Sigmoid colon (tissue), 7 donors: Measurements from ENCODE around the gene TTC31. TPM values are rescaled to one million over a fixed set of nuclear protein-coding genes. Genes with fewer than 3 reads are reported as not detected.

Source experiments
- DNase-seq: peaks from one replicate; pipeline ENCODE4 v3.0.0-alpha.2; 2019
- H3K27ac ChIP-seq, 4 donors: fragments of 200-600 bp; sonication (generic); one replicate each; pipeline ENCODE4 v1.5.1; 2016 to 2019; ENCODE audit warnings: mild to moderate bottlenecking in 1 of 4
- H3K27me3 ChIP-seq, 3 donors: fragments of 200-600 bp; sonication (generic); one replicate each; pipeline ENCODE4 v1.5.1; 2019; ENCODE audit warnings: mild to moderate bottlenecking in 1 of 3
- H3K36me3 ChIP-seq, 4 donors: fragments of 200-600 bp; sonication (generic); one replicate each; pipeline ENCODE4 v1.5.1; 2016 to 2019
- H3K4me1 ChIP-seq, 4 donors: fragments of 200-600 bp; sonication (generic); one replicate each; pipeline ENCODE4 v1.5.1; 2017 to 2019
- H3K4me3 ChIP-seq, 4 donors: fragments of 200-600 bp; sonication (generic); one replicate each; pipeline ENCODE4 v1.5.1; 2017 to 2019; ENCODE audit warnings: mild to moderate bottlenecking in 2 of 4, moderate library complexity in 1 of 4
- H3K9me3 ChIP-seq, 4 donors: fragments of 200-600 bp in 3 of 4; sonication (generic) in 3 of 4; one replicate each; pipeline versions ENCODE4 v1.5.1 to v1.6.1; 2013 to 2019
- EP300 ChIP-seq, 4 donors: sonication (generic); formaldehyde crosslinking; IDR thresholded peaks; one replicate each; pipeline ENCODE4 v1.6.1; 2017; ENCODE audit warnings: antibody characterized with exemption in 4 of 4
- POLR2A ChIP-seq, 2 donors: fragments of 450-650 bp; IDR thresholded peaks; one replicate each; pipeline ENCODE4 v1.6.1; 2016; ENCODE audit warnings: antibody characterized with exemption in 2 of 2, mild to moderate bottlenecking in 2 of 2, moderate library complexity in 2 of 2
- POLR2AphosphoS5 ChIP-seq, 4 donors: sonication (generic); formaldehyde crosslinking; IDR thresholded peaks; one replicate each; pipeline ENCODE4 v1.6.1; 2017; ENCODE audit warnings: antibody characterized with exemption in 4 of 4
- WGBS, 2 donors: extraction: QIAGEN DNeasy Blood & Tissue Kit; methylation state at CpG; one replicate each; pipeline ENCODE4 v1.1.7; 2013; 5-methylcytosine and 5-hydroxymethylcytosine counted together
- intact Hi-C: fragments of 100-400 bp; cut with DNase I; formaldehyde crosslinking; loops from one replicate; pipeline ENCODE4 v1.15.1; 2023
- polyA plus RNA-seq, 3 donors: library from polyadenylated mRNA; stranded (reverse); fragments of 200-250 nt; gene quantifications; one replicate each; pipeline ENCODE4 v1.2.3, GENCODE V29; 2013
- total RNA-seq, 4 donors: library from RNA; depleted of rRNA; stranded (reverse); fragments of >200 nt; gene quantifications; one replicate each; pipeline ENCODE4 v1.1.0, GENCODE V29; 2016
- TF ChIP-seq, protein P1 (sequence below), 4 experiments: fragments of 450-650 bp in 3 of 4; fragments of 200-600 bp in 1 of 4; IDR thresholded peaks; one replicate each; pipeline ENCODE4 v1.5.1; 2016 to 2019; ENCODE audit warnings: antibody characterized with exemption in 4 of 4, mild to moderate bottlenecking in 3 of 4, moderate library complexity in 2 of 4
- donor health status: healthy with polysubstance abuse.
- donor health status: Bipolar disorder and iron deficiency.
- donor health status: healthy.

Gene TTC31
- total and polyA plus RNA-seq, 7 donors, result 12.7 to 29.6 (median 22.4) TPM

DNA sequence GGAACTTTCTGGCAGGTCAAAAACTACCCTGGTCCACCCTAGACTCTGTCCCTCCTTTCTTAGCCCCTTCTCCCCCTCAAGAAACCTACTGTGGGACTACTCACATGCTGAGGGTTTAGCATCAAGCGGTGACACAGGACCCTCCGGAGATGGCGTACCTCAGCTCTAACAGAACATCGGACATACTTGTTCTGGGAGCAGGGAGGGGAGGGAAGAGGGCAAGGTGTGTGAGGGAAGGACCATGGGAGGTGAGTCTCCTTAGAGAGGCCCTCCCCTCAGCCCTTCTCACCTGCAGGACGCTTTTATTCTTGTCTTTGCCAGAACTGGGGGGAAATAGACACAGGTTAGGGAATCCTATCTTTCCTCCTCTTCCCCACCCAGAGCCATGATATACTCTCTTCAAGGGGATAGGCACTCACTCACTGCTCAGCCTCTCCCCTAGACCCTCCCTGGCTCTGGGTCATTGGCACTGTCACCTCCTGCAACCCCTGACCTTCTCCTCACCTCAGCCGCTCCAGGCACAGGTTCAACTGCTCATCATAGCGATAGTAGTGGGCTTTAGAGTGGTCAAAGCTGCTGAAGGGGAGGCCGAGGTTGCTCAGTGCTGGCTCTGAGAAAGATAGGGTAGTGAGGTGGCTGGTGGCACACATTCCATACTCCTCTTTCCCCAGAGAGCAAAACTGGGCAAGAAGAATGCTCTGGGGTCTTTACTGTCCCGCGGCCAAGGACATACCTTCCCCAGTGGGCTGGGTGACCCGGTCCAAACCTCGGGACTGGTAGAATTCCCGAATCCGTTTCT, 22.8 kb downstream of the TTC31 start:
- 92 to 96% methylated on average over 14 of the region's 14 CpGs for whole genome bisulfite sequencing, 2 donors
- H3K27me3 ChIP-seq, result peaks cover 22 to 75% (median 32%) of the 10 kb centered on the region in 3 donors

GRCh38 chr2:74507145-74507925, 24.5 kb downstream of the TTC31 start, which contains the start of gene PCGF1:
Gene PCGF1, minus strand, starts transcription at chr2:74507695. Its CDS starts 27 bp downstream, at chr2:74507668.
- peak; percentile 99 for DNase-seq
- peak within 1 kb of the TSS; percentile 60 to 87 (median 76) for H3K4me3 ChIP-seq
- no peaks in the 10 kb centered on the region for H3K9me3 ChIP-seq
- intact Hi-C loops, result loop anchor here (1.0 kb wide), 3 partner anchors 22 to 47 kb away; partner anchors contain the start of genes AUP1, DOK1, HTRA2 and TTC31
- peak within 1 kb of the TSS; percentile 96 to 99 (median 97) for H3K27ac ChIP-seq
- peaks cover 0 to 46% (median 37%) of the 10 kb centered on the region in 4 donors for H3K4me1 ChIP-seq
- H3K36me3 ChIP-seq, result peaks cover 0 to 20% (median 12%) of the 10 kb centered on the region in 4 donors
- peaks cover 6 to 75% (median 34%) of the 10 kb centered on the region in 3 donors for H3K27me3 ChIP-seq
- TF ChIP-seq POLR2AphosphoS5 (IDR thresholded peaks at IDR 0.05), result peak; percentile 51 to 85 (median 70)
- TF ChIP-seq, protein P1, sequence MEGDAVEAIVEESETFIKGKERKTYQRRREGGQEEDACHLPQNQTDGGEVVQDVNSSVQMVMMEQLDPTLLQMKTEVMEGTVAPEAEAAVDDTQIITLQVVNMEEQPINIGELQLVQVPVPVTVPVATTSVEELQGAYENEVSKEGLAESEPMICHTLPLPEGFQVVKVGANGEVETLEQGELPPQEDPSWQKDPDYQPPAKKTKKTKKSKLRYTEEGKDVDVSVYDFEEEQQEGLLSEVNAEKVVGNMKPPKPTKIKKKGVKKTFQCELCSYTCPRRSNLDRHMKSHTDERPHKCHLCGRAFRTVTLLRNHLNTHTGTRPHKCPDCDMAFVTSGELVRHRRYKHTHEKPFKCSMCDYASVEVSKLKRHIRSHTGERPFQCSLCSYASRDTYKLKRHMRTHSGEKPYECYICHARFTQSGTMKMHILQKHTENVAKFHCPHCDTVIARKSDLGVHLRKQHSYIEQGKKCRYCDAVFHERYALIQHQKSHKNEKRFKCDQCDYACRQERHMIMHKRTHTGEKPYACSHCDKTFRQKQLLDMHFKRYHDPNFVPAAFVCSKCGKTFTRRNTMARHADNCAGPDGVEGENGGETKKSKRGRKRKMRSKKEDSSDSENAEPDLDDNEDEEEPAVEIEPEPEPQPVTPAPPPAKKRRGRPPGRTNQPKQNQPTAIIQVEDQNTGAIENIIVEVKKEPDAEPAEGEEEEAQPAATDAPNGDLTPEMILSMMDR (IDR thresholded peaks at IDR 0.05), result peak in 2 of 4 experiments; percentile 12 to 17
- TF ChIP-seq POLR2A (IDR thresholded peaks at IDR 0.05), result no peak
- 0 to 1% methylated on average over 56 of the region's 56 CpGs for WGBS, 2 donors

More for the DNA sequence above, 22.8 kb downstream of the TTC31 start:
- no peak for TF ChIP-seq POLR2AphosphoS5 (IDR thresholded peaks at IDR 0.05)
- no peak for DNase-seq
- peaks cover 0 to 49% (median 40%) of the 10 kb centered on the region in 4 donors for H3K4me1 ChIP-seq
- intact Hi-C loops, result no loop called here
- no peaks in the 10 kb centered on the region for H3K9me3 ChIP-seq
- H3K36me3 ChIP-seq, result peaks cover 0 to 20% (median 12%) of the 10 kb centered on the region in 4 donors
- no peak overlapping the region for H3K4me3 ChIP-seq
- H3K27ac ChIP-seq, result no peak overlapping the region

GRCh38 chr2:74507926-74508520, 25.1 kb downstream of the TTC31 start:
- intact Hi-C loops, result loop anchor here (1.0 kb wide), 3 partner anchors 21 to 46 kb away; partner anchors contain the start of genes AUP1, DOK1, HTRA2 and TTC31
- H3K4me3 ChIP-seq, result peak overlapping the region; percentile 60 to 87 (median 76)
- 7 to 10% methylated on average over 38 of the region's 38 CpGs for WGBS, 2 donors
- H3K4me1 ChIP-seq, result peaks cover 0 to 39% (median 30%) of the 10 kb centered on the region in 4 donors
- H3K36me3 ChIP-seq, result peaks cover 0 to 20% (median 12%) of the 10 kb centered on the region in 4 donors
- H3K27me3 ChIP-seq, result peaks cover 6 to 75% (median 34%) of the 10 kb centered on the region in 3 donors
- DNase-seq, result no peak
- H3K27ac ChIP-seq, result peak overlapping the region; percentile 96 to 99 (median 97)
- no peaks in the 10 kb centered on the region for H3K9me3 ChIP-seq
- TF ChIP-seq, protein P1 (IDR thresholded peaks at IDR 0.05), result no peak
- TF ChIP-seq POLR2A (IDR thresholded peaks at IDR 0.05), result no peak
- TF ChIP-seq EP300 (IDR thresholded peaks at IDR 0.05), result no peak
- TF ChIP-seq POLR2AphosphoS5 (IDR thresholded peaks at IDR 0.05), result no peak

GRCh38 chr2:74510272-74510671, 27.4 kb downstream of the TTC31 start:
- Histone ChIP-seq H3K27ac (no peak overlapping the region), H3K4me3 (no peak overlapping the region), H3K36me3 (peaks cover 0 to 10% (median 7%) of the 10 kb centered on the region in 4 donors), H3K4me1 (peaks cover 0 to 45% (median 39%) of the 10 kb centered on the region in 4 donors), H3K9me3 (no peaks in the 10 kb centered on the region), H3K27me3 (peaks cover 28 to 75% (median 56%) of the 10 kb centered on the region in 3 donors)
- no peak for TF ChIP-seq EP300 (IDR thresholded peaks at IDR 0.05)
- TF ChIP-seq POLR2A (IDR thresholded peaks at IDR 0.05), result no peak
- TF ChIP-seq POLR2AphosphoS5 (IDR thresholded peaks at IDR 0.05), result no peak
- TF ChIP-seq, protein P1 (IDR thresholded peaks at IDR 0.05), result no peak
- no peak for DNase-seq
- WGBS, 2 donors, result 85 to 87% methylated on average over 4 of the region's 4 CpGs
- intact Hi-C loops, result no loop called here
